Midbrain (tissue), 1 donor: ENCODE results near the gene MAN1A1.

Source experiments
- DNase-seq: peaks from one replicate; lab custom pipeline; 2025; lab: John Stamatoyannopoulos, UW

The MAN1A1 gene

GRCh38 chr6:119233312-119233984 is 116.1 kb downstream of the MAN1A1 start:
- no peak for DNase-seq

GRCh38 chr6:119231394-119231793 is 118.2 kb downstream of the MAN1A1 start:
- no peak for DNase-seq

DNA sequence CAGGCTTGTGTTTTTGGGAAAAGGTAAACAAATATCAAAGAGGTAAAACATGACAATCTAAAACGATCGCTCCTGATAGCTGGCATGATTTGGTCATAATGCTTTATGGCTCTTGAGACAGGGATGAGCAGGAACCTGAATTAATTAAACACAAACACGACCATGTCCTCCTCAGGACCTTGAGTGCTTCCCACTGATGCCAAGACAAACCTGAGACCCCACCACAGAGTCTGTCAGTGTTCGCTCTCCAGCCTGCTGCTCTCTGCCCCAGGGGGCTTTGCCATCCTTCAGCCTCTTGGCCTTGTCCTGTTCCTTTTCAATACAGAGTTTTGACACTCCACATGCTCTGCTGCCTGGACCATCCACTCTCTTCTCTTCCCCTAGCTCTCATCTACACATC is 119.4 kb downstream of the MAN1A1 start:
- no peak for DNase-seq

DNA sequence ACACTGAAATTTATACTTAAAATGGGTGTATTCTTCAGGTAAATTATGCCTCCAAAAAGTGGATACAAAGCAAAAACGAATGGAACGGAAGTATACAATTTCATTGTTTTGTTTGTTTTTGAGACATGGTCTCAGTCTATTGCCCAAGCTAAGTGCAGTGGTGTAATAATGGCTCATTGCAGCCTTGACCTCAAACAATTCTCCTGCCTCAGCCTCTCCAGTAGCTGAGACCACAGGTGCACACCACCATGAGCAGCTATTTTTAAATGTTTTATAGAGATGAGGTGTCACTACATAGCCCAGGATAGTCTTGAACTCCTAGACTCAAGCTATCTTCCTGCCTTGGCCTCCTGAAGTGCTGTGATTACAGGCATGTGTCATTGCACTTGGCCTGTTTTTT is 122.2 kb downstream of the MAN1A1 start:
- no peak for DNase-seq

- no peak for DNase-seq
These were observed 123.5 kb downstream of the MAN1A1 start for GRCh38 chr6:119226089-119226488.

DNA sequence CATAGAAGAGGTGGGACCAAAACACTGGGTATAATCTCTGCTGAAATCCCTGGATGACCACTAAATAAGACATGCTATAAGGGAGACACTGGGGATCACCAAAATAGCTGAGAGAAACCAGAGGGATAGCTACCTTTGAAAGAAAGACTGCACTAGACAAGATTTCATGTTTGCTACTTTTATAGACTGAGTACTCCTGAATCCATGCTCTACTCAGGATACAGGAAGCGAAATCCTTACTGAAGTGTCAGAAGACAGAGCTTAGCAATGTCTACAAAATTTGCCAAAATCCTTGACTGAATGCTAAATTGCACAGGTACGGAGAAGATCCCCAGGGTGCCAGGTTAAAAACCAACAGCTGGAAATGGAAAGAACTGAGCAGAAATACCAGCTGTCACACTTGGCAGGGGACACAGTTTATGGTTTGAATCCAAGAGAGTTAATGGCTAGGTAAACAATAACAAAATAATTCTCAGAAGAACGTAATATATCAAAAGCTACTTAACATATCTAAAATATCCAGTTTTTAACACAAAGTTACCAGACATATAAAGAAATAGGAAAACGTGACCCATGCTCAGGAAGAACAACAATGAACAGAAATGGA is 125.4 kb downstream of the MAN1A1 start:
- no peak for DNase-seq

- DNase-seq: no peak
These were observed 129.1 kb downstream of the MAN1A1 start for GRCh38 chr6:119220452-119220851.

GRCh38 chr6:119218548-119218947 is 131.0 kb downstream of the MAN1A1 start:
- DNase-seq: no peak

DNA sequence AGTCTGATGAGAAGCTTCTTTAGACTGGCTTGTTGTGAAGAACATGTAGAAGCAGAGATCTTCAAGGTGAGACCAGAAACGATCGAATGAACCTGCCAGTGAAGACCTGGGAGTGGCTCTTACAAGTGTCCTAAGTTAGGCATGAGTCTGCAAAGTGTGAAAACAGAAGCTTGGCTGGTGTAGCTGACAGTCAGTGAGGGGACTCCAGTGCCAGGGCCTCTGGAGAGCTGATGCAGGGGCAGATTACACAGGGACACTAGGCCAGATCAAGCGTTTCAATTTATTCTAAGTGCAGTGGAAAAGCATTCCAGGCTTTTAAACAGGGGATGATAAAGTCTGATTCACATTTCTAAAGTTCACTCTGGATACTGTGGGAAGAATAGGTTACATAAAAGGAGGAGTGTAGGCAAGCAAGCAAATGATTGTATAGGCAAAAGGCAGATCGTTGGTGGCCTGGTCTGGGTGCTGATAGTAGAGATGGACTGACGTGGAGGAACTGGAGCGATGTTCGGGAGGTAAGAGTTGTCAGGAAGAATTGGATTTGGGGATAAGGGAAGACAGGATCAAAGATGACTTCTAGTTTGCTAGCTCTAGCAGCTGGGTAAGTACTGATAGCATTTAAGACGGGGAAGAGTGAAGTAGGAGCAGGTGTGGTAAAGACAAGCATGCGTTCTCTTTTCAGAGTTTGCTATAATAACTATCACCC is 133.5 kb downstream of the MAN1A1 start:
- DNase-seq: no peak

DNA sequence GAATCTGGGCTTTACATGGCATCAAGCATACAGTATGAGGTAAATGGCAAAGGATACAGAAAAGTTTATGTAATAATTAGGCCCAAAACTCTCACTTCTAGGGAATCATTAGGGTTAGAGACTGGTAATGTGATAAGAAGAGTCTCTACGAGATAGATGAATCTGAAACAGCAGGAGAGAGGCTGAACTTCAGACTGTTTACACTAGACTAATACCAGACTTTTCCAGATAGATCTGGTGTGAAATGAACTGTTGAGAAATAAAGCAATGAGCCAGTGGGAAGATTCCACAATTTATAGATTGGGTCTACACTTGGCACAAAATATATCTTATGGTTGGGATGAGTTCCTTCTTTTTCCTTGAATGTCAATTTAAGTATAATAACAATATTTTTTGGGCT is 134.3 kb downstream of the MAN1A1 start:
- DNase-seq: no peak

DNA sequence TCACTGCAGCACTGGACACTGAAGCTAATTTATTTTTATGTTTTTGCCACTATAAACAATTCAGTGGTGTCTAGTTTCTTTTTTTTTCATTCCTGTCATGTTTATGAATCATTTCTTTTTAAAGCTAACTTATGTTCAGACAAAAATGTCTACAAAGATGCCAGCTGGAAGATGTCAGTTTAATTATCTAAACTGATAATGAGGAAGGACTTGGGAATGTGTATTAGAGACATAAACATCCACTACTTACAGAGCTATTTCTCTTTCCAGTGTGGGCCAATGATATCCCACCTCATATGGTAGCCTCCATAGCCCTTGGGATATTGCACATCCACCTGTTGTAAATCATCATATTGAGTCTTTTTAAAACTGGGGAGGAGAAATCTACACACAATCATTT is 139.0 kb downstream of the MAN1A1 start:
- no peak for DNase-seq

- DNase-seq: no peak
These were observed 139.9 kb downstream of the MAN1A1 start for GRCh38 chr6:119209452-119210205.

GRCh38 chr6:119207971-119208725 is 141.4 kb downstream of the MAN1A1 start:
- DNase-seq: no peak

DNA sequence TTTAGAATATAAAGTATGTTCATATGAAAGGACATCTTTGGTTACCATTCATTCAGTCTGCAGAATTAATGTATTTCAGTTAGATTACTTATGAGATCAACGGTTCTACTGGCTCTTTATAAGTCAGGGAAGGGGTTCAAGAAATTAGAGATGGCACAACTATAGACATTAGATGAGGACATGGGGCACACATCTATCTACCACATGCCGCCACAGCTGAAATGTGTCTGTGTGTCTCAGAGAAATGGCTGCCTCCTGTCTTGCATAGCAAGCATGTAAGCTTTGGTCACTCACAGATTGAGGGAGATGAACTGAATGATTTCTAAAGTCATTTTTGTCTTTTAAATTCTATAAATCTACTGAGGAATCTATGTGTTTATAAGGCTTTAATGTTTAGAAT is 142.2 kb downstream of the MAN1A1 start:
- DNase-seq: no peak

GRCh38 chr6:119205911-119206618 is 143.5 kb downstream of the MAN1A1 start:
- DNase-seq: no peak

DNA sequence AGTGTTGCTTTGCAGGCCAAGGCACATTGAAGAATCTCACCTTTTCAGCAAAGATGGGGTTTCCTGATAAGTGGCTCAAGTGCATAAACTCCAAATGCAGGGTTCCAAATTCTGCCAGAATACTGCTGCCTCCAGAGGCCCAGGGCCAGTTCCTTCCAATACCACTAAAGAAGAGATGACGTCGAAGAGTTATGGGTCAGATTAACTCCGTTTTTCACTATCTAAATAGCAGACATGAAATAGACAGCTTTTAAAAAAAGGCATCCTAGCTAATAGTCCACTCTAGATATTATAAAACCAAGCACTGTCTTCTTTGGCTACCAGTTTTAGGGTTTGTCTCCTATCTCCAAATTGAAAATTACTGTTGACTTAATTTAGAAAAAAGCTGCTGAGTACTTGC is 144.8 kb downstream of the MAN1A1 start:
- DNase-seq: no peak

GRCh38 chr6:119201480-119201879 is 148.1 kb downstream of the MAN1A1 start:
- no peak for DNase-seq

- DNase-seq: no peak
These were observed 148.9 kb downstream of the MAN1A1 start for GRCh38 chr6:119200512-119201175.

DNA sequence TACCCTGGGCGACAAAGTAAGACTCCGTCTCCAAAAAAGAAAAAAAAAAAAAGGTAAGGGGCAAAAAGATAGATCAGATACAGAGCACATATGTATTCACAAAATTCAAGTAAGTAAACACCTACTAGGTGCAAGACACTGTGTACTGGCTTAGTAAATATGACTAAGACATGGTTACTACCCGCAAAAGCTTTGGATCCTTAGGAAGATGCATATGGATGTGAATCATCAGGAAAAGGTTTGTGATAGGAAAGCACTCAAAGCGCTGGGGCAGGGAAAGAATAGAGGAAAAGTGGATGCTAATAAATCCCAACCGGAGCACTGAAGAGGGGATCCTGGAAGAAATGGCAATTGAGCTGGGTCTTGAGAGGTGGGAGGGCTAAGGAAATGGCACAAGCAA is 152.3 kb downstream of the MAN1A1 start:
- no peak for DNase-seq

GRCh38 chr6:119196715-119197114 is 152.8 kb downstream of the MAN1A1 start:
- no peak for DNase-seq

DNA sequence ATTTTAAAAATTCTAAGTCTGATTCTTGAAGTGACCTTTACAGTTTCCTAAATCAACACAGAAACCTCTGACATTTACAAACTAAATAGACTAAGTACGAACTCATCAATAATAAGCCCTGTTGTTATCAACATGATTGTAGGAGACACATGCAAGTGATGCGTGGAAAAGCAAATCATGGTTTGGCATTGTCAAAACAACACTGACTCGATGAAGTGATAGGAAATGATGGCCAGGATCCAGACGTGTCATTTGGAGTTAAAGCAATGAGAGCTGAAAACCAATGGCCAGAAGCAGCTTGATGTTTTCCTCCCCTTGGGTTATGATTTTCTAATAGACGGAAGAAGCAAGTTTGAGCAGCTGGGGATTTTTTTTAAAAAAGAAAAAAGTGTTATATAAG is 153.7 kb downstream of the MAN1A1 start:
- no peak for DNase-seq
